Testis (tissue), 3 donors: Measurements from ENCODE around the gene MRPL12. TPM values are rescaled to one million over a fixed set of nuclear protein-coding genes. Genes with fewer than 3 reads are reported as not detected.

Experiments
- DNase-seq: peaks from one replicate; pipeline ENCODE4 v3.0.0-alpha.2; 2019
- H3K27ac ChIP-seq, 2 donors: fragments of 200-600 bp; sonication (generic); one replicate each; pipeline ENCODE4 v1.5.1; 2019
- H3K27me3 ChIP-seq: fragments of 200-600 bp; sonication (generic); one replicate; pipeline ENCODE4 v1.5.1; 2019
- H3K36me3 ChIP-seq: fragments of 200-600 bp; sonication (generic); one replicate; pipeline ENCODE4 v1.5.1; 2017; ENCODE audit warnings: low read depth; ENCODE audit errors: missing control alignments
- H3K4me1 ChIP-seq: fragments of 200-600 bp; sonication (generic); one replicate; pipeline ENCODE4 v1.5.1; 2019
- H3K4me3 ChIP-seq, 2 donors: fragments of 200-600 bp; sonication (generic); one replicate each; pipeline ENCODE4 v1.5.1; 2017 to 2019
- H3K9me3 ChIP-seq: fragments of 200-600 bp; sonication (generic); one replicate; pipeline ENCODE4 v1.5.1; 2017
- POLR2A ChIP-seq: fragments of 450-650 bp; IDR thresholded peaks from one replicate; pipeline ENCODE4 v1.6.1; 2017; ENCODE audit warnings: antibody characterized with exemption, mild to moderate bottlenecking, moderate library complexity
- WGBS, 2 donors: methylation state at CpG; one replicate each; pipeline ENCODE4 v1.1.5; 2018; 5-methylcytosine and 5-hydroxymethylcytosine counted together
- intact Hi-C: fragments of 100-400 bp; cut with DNase I; formaldehyde crosslinking; loops from one replicate; pipeline ENCODE4 v1.15.1; 2023; ENCODE audit warnings: low total_unique reads
- polyA plus RNA-seq: library from polyadenylated mRNA; stranded (reverse); fragments of 350-450 nt; fragmentation: Illumina TruSeq; extraction: RNeasy Lipid Tissue Mini Kit (QIAGEN cat#74804); gene quantifications from one replicate; pipeline ENCODE4 v1.2.3, GENCODE V29; 2014; ENCODE audit warnings: low read depth, low replicate concordance; ENCODE audit not compliant: insufficient read depth
- total RNA-seq, 2 donors: library from RNA; depleted of rRNA; stranded (reverse); fragments of >200 nt; gene quantifications; one replicate each; pipeline ENCODE4 v1.2.3, GENCODE V29; 2016
- TF ChIP-seq, protein P1 (sequence below), 3 experiments: fragments of 450-650 bp in 2 of 3; fragments of 200-600 bp in 1 of 3; sonication (generic) in 1 of 3; IDR thresholded peaks; one replicate each; pipeline ENCODE4 v1.5.1; 2016 to 2019; ENCODE audit warnings: antibody characterized with exemption in 3 of 3, mild to moderate bottlenecking in 2 of 3, moderate library complexity in 1 of 3

Gene MRPL12
- total and polyA plus RNA-seq, 3 donors from 2014 or later, result 54.7 to 58.0 (median 57.2) TPM

- H3K4me3 ChIP-seq, result no peak overlapping the region
- no peaks in the 10 kb centered on the region for H3K36me3 ChIP-seq
- no peak for DNase-seq
- peaks cover 31% of the 10 kb centered on the region for H3K4me1 ChIP-seq
- TF ChIP-seq, protein P1, sequence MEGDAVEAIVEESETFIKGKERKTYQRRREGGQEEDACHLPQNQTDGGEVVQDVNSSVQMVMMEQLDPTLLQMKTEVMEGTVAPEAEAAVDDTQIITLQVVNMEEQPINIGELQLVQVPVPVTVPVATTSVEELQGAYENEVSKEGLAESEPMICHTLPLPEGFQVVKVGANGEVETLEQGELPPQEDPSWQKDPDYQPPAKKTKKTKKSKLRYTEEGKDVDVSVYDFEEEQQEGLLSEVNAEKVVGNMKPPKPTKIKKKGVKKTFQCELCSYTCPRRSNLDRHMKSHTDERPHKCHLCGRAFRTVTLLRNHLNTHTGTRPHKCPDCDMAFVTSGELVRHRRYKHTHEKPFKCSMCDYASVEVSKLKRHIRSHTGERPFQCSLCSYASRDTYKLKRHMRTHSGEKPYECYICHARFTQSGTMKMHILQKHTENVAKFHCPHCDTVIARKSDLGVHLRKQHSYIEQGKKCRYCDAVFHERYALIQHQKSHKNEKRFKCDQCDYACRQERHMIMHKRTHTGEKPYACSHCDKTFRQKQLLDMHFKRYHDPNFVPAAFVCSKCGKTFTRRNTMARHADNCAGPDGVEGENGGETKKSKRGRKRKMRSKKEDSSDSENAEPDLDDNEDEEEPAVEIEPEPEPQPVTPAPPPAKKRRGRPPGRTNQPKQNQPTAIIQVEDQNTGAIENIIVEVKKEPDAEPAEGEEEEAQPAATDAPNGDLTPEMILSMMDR (IDR thresholded peaks at IDR 0.05), result no peak
- WGBS, 2 donors, result 77 to 91% methylated on average over 11 to 14 of the region's 17 CpGs
- no peaks in the 10 kb centered on the region for H3K27me3 ChIP-seq
- no peak overlapping the region for H3K27ac ChIP-seq
- no peaks in the 10 kb centered on the region for H3K9me3 ChIP-seq
- intact Hi-C loops, result no loop called here
Observed at GRCh38 chr17:81708739-81709185, 5.6 kb downstream of the MRPL12 start.

DNA sequence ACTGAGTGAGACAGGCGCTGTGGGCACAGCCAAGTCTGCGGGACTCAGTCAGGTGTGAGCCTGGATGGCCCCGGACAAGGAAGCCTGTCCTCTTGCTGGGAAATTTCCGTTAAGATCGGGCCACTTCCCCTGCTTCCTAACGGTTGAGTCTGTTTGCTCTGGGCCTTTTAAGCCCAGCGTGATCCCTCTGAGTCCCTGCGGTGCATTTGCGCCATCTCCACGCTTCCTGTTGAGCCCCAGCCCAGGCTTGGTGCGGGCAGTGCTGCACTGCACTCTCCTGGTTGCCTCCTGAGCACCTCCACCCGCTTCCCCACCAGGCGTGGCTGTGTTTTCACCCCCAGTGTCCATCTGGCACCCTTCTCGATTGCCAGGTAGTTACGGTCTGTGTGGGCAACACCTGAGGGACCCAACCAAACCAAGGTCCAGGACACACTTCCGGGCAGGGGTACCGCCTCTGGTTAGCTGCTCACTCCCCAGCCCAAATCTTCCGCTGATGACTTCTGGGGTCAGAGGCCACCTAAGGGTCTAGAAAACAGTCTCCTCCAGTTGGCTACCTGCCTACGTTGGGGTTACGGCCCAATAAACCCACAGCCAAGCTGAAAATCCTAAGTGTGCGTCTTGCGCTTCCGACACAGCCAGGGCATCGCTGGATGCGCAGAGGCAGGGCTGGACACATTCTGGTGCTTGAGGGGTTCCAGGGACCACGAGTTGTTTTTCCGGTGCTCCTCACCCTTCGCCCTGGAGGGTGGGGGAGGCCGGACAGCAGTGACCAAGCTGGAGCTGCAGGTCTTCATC lies 7.5 kb downstream of the MRPL12 start:
- WGBS, 2 donors, result 45 to 46% methylated on average over 22 to 29 of the region's 29 CpGs
- Histone ChIP-seq H3K9me3 (no peaks in the 10 kb centered on the region), H3K4me3 (no peak overlapping the region), H3K4me1 (peaks cover 30% of the 10 kb centered on the region), H3K27ac (no peak overlapping the region), H3K27me3 (no peaks in the 10 kb centered on the region), H3K36me3 (no peaks in the 10 kb centered on the region)
- no peak for DNase-seq
- TF ChIP-seq, protein P1 (IDR thresholded peaks at IDR 0.05), result no peak
- TF ChIP-seq POLR2A, result no peak
- intact Hi-C loops, result no loop called here

DNA sequence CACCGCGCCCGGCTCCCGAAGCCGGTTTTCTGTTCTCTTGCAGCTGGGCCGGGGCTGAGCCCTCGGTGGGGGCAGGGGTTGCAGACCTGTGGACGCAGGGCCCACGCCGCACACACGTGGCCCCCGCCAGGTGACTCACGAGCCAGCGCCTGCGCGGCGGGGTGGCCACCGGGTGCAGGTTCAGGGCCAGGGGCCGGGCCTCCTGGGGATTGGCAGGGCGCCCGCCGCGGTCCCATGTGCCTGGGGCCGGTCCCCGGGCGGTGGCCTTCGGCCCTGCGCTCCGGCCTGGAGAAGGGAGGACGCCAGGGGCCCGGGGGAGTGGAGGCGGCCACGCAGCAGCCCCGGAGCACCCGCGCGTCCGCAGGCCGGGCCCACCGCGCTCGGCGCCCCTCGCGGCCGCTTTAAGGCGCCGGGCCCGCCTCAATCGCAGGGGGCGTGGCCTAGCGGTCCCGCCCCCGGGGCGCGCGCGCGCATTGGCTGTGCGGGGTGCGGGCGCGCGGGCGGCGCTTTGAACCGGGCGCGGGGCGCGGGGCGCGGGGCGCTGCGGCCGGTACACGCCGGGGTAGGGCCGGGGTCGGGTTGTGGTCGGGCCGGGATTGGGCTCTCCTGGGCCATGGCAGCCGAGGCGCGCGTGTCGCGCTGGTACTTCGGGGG lies 8.8 kb downstream of the MRPL12 start, which contains the start of gene SLC25A10:
TSS of gene SLC25A10 (plus strand) at position 471 of the 654 bp plus-strand sequence. CDS start at position 614, 143 bp downstream.
- intact Hi-C loops, result no loop called here
- Histone ChIP-seq H3K9me3 (no peaks in the 10 kb centered on the region), H3K36me3 (no peaks in the 10 kb centered on the region), H3K4me1 (peaks cover 30% of the 10 kb centered on the region), H3K27ac (peak within 1 kb of the TSS in 1 of 2 donors; percentile 24), H3K27me3 (no peaks in the 10 kb centered on the region), H3K4me3 (peak within 1 kb of the TSS; percentile 74 to 77)
- 0 to 2% methylated on average over 14 to 66 of the region's 89 CpGs for WGBS, 2 donors
- DNase-seq, result peak; percentile 70
- TF ChIP-seq, protein P1 (IDR thresholded peaks at IDR 0.05), result peak in 1 of 3 experiments; percentile 18
- TF ChIP-seq POLR2A, result no peak

DNA sequence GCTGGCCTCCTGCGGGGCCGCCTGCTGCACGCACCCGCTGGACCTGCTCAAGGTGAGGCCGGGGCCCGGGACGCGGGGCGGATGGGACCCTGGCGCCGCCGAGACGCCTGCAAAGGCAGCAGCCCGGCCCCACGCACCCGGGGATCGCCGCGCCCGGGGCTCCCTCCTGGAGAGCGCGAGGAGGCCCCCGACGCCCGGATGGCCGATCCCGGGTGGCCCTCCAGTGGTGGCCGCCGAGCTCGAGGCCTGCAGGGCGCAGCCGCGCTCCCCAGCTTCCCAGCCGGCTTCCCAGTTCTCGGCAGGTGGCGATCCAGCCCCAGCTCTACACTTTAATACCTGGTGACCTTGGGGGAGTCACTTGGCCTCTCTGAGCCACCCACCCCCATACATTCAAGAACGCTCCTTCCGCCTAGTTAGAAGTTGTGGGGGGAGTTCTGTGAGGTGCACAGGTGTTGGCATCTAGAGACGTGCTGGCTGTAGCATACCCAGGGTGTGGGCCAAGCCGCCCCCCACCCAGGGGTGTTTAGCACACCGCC lies 9.4 kb downstream of the MRPL12 start:
- no peaks in the 10 kb centered on the region for H3K27me3 ChIP-seq
- peaks cover 30% of the 10 kb centered on the region for H3K4me1 ChIP-seq
- H3K27ac ChIP-seq, result peak overlapping the region in 1 of 2 donors; percentile 24

More for the DNA sequence above, 9.4 kb downstream of the MRPL12 start:
- WGBS, 2 donors, result 1% methylated on average over 18 to 37 of the region's 41 CpGs
- no peaks in the 10 kb centered on the region for H3K9me3 ChIP-seq
- no peak for TF ChIP-seq POLR2A
- TF ChIP-seq, protein P1 (IDR thresholded peaks at IDR 0.05), result no peak
- no peaks in the 10 kb centered on the region for H3K36me3 ChIP-seq
- intact Hi-C loops, result no loop called here
- DNase-seq, result no peak
- peak overlapping the region; percentile 74 to 77 for H3K4me3 ChIP-seq
